GM12891 (cell line): ENCODE data around the gene SCAMP1.

Experiments used
- POLR2A ChIP-seq: IDR thresholded peaks from 2 replicates; pipeline ENCODE4 v1.6.1; 2011; ENCODE audit warnings: low read depth, low read length, control low read depth
- POLR2AphosphoS5 ChIP-seq: IDR thresholded peaks from 2 replicates; pipeline ENCODE4 v1.6.1; 2011; ENCODE audit warnings: low read depth, low read length, control low read depth
- POU2F2 ChIP-seq: IDR thresholded peaks from 2 replicates; pipeline ENCODE4 v1.6.1; 2011; ENCODE audit warnings: low read depth, mild to moderate bottlenecking, control low read depth, low read length, moderate library complexity
- SPI1 ChIP-seq: IDR thresholded peaks from 2 replicates; pipeline ENCODE4 v1.6.1; 2011; ENCODE audit warnings: low read depth, low read length, control low read depth
- TAF1 ChIP-seq: IDR thresholded peaks from 2 replicates; pipeline ENCODE4 v1.6.1; 2011; ENCODE audit warnings: low read depth, low read length, control low read depth

- TF ChIP-seq SPI1 (no peak), TAF1 (no peak), POLR2A (no peak), POLR2AphosphoS5 (no peak), POU2F2 (no peak)
These were observed 113.3 kb downstream of the SCAMP1 start for GRCh38 chr5:78473751-78474150.
